HG02588 (cell line): ENCODE data around the gene XPA.
"Not testable (repeated sequence)": the region's sequence is repeated elsewhere in the genome, so short reads cannot be mapped to it uniquely, and the experiment has no call there.

Experiments used
- ATAC-seq: cut with Tn5 transposase; IDR thresholded peaks from one replicate; pipeline ENCODE4 v1.9.1; 2021; ENCODE audit warnings: mild to moderate bottlenecking, moderate library complexity; ENCODE audit not compliant: unreplicated experiment

Gene XPA

GRCh38 chr9:97704345-97704677 is 7.2 kb upstream of the XPA start:
- no peak for ATAC-seq

DNA sequence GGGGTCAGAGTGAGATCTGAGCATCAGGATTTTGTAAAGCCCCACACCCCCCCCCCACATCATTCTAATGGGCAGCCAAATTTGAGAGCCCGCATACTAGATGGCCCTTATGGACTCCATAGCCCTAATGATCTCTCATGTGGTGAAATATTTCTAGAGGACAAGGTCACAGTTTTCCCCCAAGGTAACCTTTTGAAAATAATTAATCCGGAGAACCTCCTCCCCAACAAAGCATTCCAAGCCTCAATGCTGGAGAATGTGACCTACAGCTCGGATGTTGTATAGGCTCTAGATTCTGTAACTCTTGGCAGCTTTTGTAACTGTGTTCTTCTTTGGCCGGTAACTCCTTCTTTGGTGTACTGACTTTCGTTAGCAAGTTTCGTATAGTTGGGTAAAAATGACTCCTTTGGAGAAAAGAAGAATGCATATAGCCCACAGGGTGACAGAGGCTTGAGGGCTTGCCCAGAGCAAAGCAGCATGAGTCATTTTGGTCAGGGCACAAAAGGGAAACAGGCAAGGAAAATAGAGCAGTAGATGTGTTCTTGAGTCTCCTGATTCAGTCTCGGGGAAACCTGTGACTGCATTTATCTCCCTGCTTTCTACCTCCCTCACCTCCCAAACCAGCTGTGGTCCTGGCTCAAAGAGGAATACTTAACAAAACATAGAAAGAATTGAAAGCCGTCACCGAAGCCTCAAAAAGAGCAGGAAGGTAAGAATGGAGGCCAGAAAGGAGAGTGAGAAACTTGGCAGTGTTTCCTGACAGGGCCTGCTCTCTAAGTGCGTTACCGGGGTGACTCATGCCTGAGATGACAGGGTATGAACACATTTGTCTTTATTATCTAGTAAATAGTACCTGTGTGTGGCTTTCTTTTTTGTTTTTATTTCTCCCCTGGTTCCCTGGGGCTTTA is 6.6 kb upstream of the XPA start:
- ATAC-seq = no peak

DNA sequence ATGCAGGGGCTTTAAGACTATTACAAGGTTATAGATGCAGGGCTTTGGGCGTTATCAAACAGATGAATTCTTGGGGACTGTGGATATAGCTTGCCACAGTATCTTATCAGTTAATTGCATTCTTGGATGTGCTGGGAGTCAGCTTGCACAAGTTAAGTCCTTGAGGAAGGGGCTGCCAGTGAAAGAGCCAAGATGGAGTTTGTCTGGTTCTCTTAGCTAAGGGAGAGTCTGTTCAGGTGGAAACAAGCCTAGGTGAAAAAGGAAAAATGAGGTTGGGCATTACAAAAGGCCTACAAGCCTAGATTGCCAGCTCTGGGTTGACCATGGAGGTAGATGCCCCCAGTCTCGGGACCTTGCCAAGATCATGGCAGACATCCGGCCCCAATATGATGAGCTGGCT is 2.7 kb upstream of the XPA start:
- ATAC-seq = not testable (repeated sequence)

- ATAC-seq = not testable (repeated sequence)
Observed at GRCh38 chr9:97699281-97699680, 2.1 kb upstream of the XPA start.

DNA sequence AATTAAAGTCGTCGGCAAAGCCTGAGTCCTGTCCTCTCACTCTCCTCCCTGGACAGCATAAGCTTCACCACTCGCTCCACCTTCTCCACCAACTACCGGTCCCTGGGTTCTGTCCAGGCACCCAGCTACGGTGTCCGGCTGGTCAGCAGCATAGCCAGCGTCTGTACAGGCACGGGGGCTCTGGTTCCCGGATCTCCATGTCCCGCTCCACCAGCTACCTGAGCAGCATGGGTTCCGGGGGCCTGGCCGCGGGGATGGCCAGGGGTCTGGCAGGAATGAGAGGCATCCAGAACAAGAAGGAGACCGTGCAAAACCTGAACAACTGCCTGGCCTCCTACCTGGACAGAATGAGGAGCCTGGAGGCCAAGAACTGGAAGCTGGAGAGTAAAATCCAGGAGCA is 1.7 kb upstream of the XPA start:
- no peak for ATAC-seq

DNA sequence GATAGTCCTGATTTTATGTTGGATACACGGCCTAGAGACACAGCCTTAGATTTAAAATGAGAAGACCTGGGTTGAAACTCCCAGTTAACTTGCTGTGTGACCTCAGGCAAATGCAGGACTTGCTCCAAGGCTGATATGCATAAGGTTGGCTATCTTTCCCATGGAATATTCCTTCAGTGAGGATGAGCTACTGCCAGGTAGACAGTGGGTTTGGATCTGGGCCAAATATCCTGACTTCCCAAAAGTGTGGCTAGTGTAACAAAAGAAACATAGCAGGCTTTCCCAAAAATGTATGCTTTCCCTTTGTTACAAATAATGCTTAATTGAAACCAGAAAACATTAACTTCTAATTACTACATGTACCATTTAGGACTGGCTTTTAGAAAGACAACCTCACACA is 697 bp upstream of the XPA start:
- no peak for ATAC-seq

DNA sequence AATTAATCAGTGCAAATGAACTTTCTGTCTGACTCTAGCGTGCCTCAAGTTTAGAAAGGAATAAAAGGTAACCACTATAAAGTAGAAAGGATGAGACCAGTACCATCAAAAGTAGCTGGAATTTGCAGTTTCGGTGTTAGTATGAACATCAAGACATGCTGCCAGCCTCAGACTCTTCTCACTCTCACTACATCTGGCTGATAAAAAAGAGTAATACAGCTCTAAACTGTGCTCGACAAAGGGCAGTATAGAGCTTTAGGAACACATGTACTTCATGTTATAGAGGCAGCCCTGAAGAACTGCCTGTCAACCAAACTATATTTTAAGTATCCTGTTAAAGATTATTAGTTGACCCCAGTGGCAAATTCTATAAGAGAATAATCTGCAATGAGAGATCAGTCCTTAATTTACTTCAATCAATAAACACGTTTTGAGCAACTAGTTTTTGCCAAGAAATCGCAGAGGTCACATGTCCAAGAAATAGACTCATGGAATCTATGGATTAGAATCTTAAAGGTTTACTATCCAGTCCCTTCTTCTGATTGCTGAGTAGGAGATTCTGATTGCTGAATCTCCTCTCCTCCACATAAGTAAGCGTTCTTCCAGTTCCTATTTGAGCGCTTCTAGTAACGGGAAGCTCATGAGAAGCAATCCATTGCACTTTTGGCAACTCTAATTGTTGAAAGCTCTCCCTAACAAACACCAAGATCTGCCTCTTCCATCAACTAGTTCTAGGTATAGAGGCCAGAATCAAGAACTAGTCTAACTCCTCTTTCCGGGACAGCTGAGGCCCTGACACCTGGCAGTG is 941 bp downstream of the XPA start:
- ATAC-seq = no peak

DNA sequence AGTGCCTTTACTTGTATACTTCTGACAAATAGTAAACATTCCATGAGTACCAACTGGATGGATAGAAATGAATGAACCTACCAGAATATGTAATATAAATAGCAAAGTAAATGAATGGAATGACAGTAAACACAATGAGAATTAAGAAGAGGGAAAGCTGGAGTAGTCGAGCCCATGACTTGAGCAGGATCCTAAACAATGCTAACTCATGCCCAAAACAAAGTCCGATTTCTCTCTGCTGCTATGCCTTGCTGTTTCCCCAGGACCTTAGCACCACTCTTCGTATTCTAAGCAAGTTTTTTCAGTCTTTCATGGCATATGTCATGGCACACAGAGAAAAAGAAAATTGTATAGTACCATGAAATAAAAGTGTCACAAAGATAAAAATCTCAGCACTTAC is 1.8 kb downstream of the XPA start:
- no peak for ATAC-seq

- ATAC-seq = no peak
Observed at GRCh38 chr9:97694769-97695168, 2.4 kb downstream of the XPA start.

DNA sequence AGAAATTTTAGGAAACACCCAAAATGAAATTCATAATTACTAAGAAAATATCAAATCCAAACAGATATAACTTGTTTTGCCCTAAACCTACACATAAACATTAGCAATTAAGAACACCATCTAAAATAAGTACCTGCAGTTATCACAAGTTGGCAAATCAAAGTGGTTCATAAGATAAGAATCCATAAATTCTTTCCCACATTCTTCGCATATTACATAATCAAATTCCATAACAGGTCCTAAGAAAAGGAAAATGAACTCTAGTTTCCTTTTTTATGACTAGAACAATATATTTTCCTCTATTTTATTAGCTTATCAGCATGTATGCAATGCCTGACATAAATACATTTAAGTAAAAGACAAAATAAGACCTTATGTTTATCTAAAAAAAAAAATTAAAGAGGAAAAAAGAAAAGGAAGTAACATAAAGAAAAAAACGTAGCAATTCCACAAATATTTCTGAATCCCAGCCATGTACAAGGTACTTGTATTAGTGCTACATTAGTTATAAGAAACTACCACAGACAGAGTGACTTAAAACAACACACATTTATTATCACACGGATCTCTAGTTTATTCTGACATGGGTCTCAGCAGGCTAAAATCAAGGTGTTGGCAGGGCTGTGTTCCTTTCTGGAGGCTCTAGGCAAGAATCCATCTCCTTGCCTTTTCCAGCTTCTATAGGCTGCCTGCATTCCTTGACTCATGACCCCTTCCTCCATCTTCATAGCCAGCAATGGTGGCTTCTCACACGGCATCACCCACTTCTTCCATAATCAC is 7.5 kb downstream of the XPA start:
- no peak for ATAC-seq

- ATAC-seq = no peak
Observed at GRCh38 chr9:97688654-97689053, 8.5 kb downstream of the XPA start.

DNA sequence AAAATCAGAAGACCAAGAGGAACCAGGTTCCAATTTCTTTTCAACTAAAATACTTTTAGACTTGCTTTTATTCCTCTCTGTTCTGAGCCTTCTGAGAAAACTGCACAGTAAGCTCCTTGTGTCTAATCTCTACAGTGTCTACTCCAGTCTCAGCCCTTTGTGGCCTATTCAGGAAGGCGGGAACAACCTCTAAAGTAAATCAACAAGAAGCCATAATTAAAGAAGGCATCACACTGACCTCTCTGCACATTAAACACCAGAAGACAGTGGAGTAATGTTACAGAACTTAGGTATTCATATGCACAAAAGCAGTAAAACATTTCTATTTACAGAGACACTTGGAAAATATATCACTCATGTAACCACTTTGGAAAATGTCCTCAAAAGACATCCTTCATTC is 14.9 kb downstream of the XPA start:
- no peak for ATAC-seq

DNA sequence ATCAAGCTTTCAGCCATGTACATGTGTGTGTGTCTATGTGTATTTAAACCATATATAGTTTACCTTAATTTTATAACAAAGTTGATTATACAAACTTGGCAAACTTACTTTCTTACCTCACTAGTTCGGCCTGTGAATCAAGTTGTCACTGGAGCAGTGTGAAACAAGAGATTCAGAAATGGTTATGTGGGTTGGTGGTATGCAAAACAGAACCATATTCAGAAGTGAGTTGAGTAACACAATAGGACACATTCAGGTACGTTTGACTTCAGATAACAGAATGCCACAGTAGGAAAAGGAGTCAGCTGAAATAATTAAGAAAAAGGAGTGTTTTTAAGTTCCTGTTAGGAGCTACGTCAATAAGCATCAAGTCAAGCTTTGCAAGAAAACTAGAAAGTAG is 21.5 kb downstream of the XPA start:
- ATAC-seq = peak; percentile 58

DNA sequence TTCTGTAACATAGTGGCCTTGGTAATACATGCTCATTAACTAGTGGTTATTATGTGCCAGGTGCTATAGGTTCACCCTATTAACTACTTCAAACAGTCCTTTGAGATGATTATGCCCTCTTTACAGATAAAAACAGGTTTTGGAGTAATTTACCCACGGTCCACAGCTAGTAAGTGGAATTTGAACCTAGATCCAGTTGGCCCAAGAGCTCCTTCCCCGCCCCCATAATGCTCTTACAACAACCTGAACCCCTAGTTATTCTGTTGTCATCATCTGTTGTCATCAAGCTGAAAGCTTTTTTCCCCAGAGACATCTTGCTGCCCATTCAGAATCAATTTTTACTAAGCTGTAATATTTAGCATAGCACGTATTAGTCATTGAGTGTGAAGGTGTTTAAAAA is 23.2 kb downstream of the XPA start:
- no peak for ATAC-seq

DNA sequence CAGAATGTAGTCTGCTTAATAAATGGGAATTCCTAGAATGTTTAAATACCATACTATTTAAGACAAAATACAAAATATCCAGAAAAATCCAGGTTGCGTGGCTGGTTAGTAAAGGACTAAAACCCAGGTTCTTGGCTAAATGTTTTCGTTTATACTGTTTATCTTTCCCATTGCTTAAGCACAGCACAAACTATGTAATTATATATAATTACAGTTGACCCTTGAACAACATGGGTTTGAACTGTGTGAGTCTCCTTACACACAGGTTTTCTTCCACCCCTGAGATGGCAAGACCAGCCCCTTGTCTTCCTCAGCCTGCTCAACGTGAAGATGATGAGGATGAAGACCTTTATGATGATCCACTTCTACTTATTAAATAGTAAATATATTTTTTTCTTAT is 24.7 kb downstream of the XPA start:
- ATAC-seq = no peak

DNA sequence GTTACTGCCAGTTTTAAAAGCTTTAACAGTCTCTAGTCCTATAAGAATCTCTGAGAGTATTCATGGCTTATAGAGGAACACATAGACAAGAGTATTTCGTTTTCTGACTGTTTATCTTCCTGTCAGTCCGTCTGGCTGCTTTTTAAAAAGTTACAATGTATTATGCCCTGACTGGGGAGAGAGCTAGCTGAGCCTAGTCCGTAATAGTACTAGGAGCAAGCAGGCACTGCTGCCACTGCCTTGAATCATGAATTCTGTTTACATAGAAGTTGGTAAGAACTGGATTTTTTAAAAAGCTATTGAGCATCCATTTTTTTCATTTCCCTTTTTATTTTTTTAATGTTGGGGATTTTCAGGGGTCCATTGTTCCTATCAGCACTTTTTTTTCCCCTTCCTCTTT is 26.6 kb downstream of the XPA start:
- no peak for ATAC-seq

GRCh38 chr9:97668485-97668884 is 28.7 kb downstream of the XPA start:
- ATAC-seq = no peak

GRCh38 chr9:97666907-97667686 is 30.0 kb downstream of the XPA start:
- ATAC-seq = no peak

DNA sequence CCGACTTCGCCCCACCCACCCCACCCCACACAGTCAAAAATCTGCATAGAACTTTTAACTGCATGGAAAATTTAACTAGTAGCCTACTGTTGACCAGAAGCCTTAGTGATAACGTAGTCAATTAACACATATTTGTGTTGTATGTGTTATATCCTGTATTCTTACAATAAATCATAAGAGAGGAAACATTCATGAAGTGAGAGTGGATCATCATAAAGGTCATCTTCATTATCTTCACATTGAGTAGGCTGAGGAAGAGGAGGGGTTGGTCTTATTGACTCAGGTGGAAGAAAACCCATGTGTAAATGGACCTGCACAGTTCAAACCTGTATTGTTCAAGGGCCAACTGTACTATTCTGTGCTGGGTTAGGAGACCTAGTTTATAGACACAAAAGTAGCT is 31.4 kb downstream of the XPA start:
- no peak for ATAC-seq

GRCh38 chr9:97660847-97661246 is 36.3 kb downstream of the XPA start:
- ATAC-seq = no peak

- ATAC-seq = no peak
Observed at GRCh38 chr9:97660340-97660739, 36.8 kb downstream of the XPA start.
